CD14-positive monocyte (primary cell): ENCODE results near the gene ARID1B. TPM values are rescaled to one million over a fixed set of nuclear protein-coding genes. Genes with fewer than 3 reads are reported as not detected.

Source experiments
- DNase-seq, 3 donors: peaks; one replicate each; pipeline ENCODE4 v3.0.0-alpha.2; 2011 to 2022
- H2AFZ ChIP-seq: 2 replicates; pipeline ENCODE4 v1.6.0; 2012; ENCODE audit warnings: mild to moderate bottlenecking, low read depth, low read length, inconsistent platforms; ENCODE audit not compliant: insufficient read depth, poor library complexity, severe bottlenecking
- H3K27ac ChIP-seq, 2 donors: 1 replicate in 1 of 2; 2 replicates in 1 of 2; pipeline ENCODE4 v1.5.1; 2012 to 2013; ENCODE audit warnings: low read length in 2 of 2, control low read depth in 1 of 2, inconsistent platforms in 1 of 2, low read depth in 1 of 2, mild to moderate bottlenecking in 1 of 2
- H3K27me3 ChIP-seq, 2 donors: one replicate each; pipeline versions ENCODE4 v1.6.0 to v1.6.1; 2011 to 2013; ENCODE audit warnings: low read length in 2 of 2; ENCODE audit not compliant: control insufficient read depth in 2 of 2, insufficient read depth in 2 of 2
- H3K36me3 ChIP-seq, 2 donors: replicated peaks in 1 of 2; 1 replicate in 1 of 2; 2 replicates in 1 of 2; pipeline versions ENCODE4 v1.5.1 to v1.6.1; 2012 to 2013; ENCODE audit warnings: low read length in 2 of 2, control low read depth in 1 of 2, inconsistent platforms in 1 of 2, mild to moderate bottlenecking in 1 of 2; ENCODE audit not compliant: insufficient read depth in 2 of 2, control insufficient read depth in 1 of 2
- H3K4me1 ChIP-seq, 2 donors: 1 replicate in 1 of 2; 2 replicates in 1 of 2; pipeline versions ENCODE4 v1.5.1 to v1.6.1; 2012 to 2013; ENCODE audit warnings: low read length in 2 of 2, control low read depth in 1 of 2, inconsistent platforms in 1 of 2, mild to moderate bottlenecking in 1 of 2, moderate library complexity in 1 of 2; ENCODE audit not compliant: insufficient read depth in 2 of 2, control insufficient read depth in 1 of 2
- H3K4me2 ChIP-seq: replicated peaks from 2 replicates; pipeline ENCODE3; 2012; ENCODE audit warnings: low read length, moderate library complexity, mild to moderate bottlenecking; ENCODE audit not compliant: poor library complexity, severe bottlenecking; ENCODE audit errors: extremely low read depth
- H3K4me3 ChIP-seq, 3 experiments: fragments of 200-600 bp in 1 of 3; sonication (generic) in 1 of 3; replicated peaks in 1 of 3; 1 replicate in 2 of 3; 2 replicates in 1 of 3; pipeline ENCODE4 v1.5.1; 2011 to 2013; ENCODE audit warnings: low read length in 3 of 3, mild to moderate bottlenecking in 3 of 3, control low read depth in 2 of 3, low read depth in 2 of 3, inconsistent platforms in 1 of 3, moderate library complexity in 1 of 3
- H3K79me2 ChIP-seq: 2 replicates; pipeline ENCODE4 v1.6.0; 2012; ENCODE audit warnings: mild to moderate bottlenecking, control low read depth, inconsistent platforms, low read length, moderate library complexity; ENCODE audit not compliant: insufficient read depth
- H3K9ac ChIP-seq: 2 replicates; pipeline ENCODE4 v1.6.0; 2017; ENCODE audit warnings: low read length, mild to moderate bottlenecking; ENCODE audit not compliant: insufficient read depth, poor library complexity, severe bottlenecking
- H3K9me3 ChIP-seq, 2 donors: replicated peaks in 1 of 2; 1 replicate in 1 of 2; 2 replicates in 1 of 2; pipeline versions ENCODE4 v1.5.1 to v1.6.1; 2012 to 2013; ENCODE audit warnings: low read length in 2 of 2, control low read depth in 1 of 2; ENCODE audit not compliant: control insufficient read depth in 1 of 2, insufficient read depth in 1 of 2
- H4K20me1 ChIP-seq: 2 replicates; pipeline ENCODE4 v1.6.0; 2012; ENCODE audit warnings: mild to moderate bottlenecking, low read length, control low read depth, moderate library complexity; ENCODE audit not compliant: insufficient read depth
- H3K27ac Mint-ChIP-seq, 7 donors: one replicate each; pipeline ENCODE4 v1.8.0; 2020; ENCODE audit warnings: mild to moderate bottlenecking in 7 of 7, mixed read lengths in 7 of 7, moderate library complexity in 6 of 7, inconsistent platforms in 2 of 7
- H3K27me3 Mint-ChIP-seq, 3 donors: one replicate each; pipeline ENCODE4 v1.8.0; 2021 to 2022; ENCODE audit warnings: low read depth in 3 of 3, mild to moderate bottlenecking in 3 of 3, mixed read lengths in 3 of 3, moderate library complexity in 3 of 3, inconsistent platforms in 1 of 3
- H3K36me3 Mint-ChIP-seq, 2 donors: one replicate each; pipeline ENCODE4 v1.8.0; 2020; ENCODE audit warnings: mixed read lengths in 2 of 2, inconsistent platforms in 1 of 2, mild to moderate bottlenecking in 1 of 2
- H3K4me1 Mint-ChIP-seq: one replicate; pipeline ENCODE4 v1.8.0; 2020; ENCODE audit warnings: mild to moderate bottlenecking, mixed read lengths
- H3K4me3 Mint-ChIP-seq, 2 donors: one replicate each; pipeline ENCODE4 v1.8.0; 2020; ENCODE audit warnings: mild to moderate bottlenecking in 2 of 2, mixed read lengths in 2 of 2, moderate library complexity in 1 of 2
- H3K9me3 Mint-ChIP-seq, 7 donors: one replicate each; pipeline ENCODE4 v1.8.0; 2020 to 2022; ENCODE audit warnings: mixed read lengths in 7 of 7, mild to moderate bottlenecking in 6 of 7, moderate library complexity in 6 of 7, inconsistent platforms in 2 of 7
- WGBS: methylation state at CpG from one replicate; pipeline ENCODE4 v1.1.5; 2013; ENCODE audit warnings: missing lambda C conversion rate; ENCODE audit not compliant: insufficient coverage; 5-methylcytosine and 5-hydroxymethylcytosine counted together
- intact Hi-C, 2 donors: fragments of 100-400 bp; cut with micrococcal nuclease; formaldehyde crosslinking; loops; one replicate each; pipeline versions ENCODE4 v1.15.0 to v1.15.1; 2023
- polyA plus RNA-seq, 3 donors: library from polyadenylated mRNA; depleted of rRNA in 1 of 3; unstranded in 2 of 3; stranded (reverse) in 1 of 3; fragments of 300-500 nt in 2 of 3; fragments of >200 nt in 1 of 3; fragmentation: Illumina TruSeq in 2 of 3; gene quantifications; 1 replicate in 2 of 3; 2 replicates in 1 of 3; pipeline ENCODE4 v1.2.3, GENCODE V29; 2012 to 2021
- TF ChIP-seq, protein P1 (sequence below): fragments of 200-600 bp; IDR thresholded peaks from one replicate; pipeline ENCODE4 v1.8.0; 2022; ENCODE audit warnings: antibody characterized with exemption, mild to moderate bottlenecking

Gene ARID1B
- polyA plus RNA-seq, 3 donors = 3.2 to 22.1 (median 3.8) TPM

GRCh38 chr6:156839129-156839528, 62.0 kb downstream of the ARID1B start:
- Histone ChIP-seq H4K20me1 (peaks cover 76% of the 10 kb centered on the region), H3K9me3 (no peaks in the 10 kb centered on the region), H3K27ac (no peak overlapping the region), H3K9ac (no peak overlapping the region), H3K36me3 (peaks cover 5 to 11% of the 10 kb centered on the region in 2 donors), H2AFZ (no peak overlapping the region), H3K79me2 (peaks cover 87% of the 10 kb centered on the region), H3K4me1 (peaks cover 29 to 31% of the 10 kb centered on the region in 2 donors), H3K4me2 (no peak overlapping the region), H3K4me3 (no peak overlapping the region), H3K27me3 (no peaks in the 10 kb centered on the region)
- TF ChIP-seq, protein P1, sequence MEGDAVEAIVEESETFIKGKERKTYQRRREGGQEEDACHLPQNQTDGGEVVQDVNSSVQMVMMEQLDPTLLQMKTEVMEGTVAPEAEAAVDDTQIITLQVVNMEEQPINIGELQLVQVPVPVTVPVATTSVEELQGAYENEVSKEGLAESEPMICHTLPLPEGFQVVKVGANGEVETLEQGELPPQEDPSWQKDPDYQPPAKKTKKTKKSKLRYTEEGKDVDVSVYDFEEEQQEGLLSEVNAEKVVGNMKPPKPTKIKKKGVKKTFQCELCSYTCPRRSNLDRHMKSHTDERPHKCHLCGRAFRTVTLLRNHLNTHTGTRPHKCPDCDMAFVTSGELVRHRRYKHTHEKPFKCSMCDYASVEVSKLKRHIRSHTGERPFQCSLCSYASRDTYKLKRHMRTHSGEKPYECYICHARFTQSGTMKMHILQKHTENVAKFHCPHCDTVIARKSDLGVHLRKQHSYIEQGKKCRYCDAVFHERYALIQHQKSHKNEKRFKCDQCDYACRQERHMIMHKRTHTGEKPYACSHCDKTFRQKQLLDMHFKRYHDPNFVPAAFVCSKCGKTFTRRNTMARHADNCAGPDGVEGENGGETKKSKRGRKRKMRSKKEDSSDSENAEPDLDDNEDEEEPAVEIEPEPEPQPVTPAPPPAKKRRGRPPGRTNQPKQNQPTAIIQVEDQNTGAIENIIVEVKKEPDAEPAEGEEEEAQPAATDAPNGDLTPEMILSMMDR = no peak
- no peak for DNase-seq
- Mint-ChIP-seq H3K27ac (peak overlapping the region in 5 of 7 donors; percentile 25 to 89 (median 29)), H3K9me3 (no peaks in the 10 kb centered on the region), H3K4me1 (peaks cover 20% of the 10 kb centered on the region), H3K27me3 (no peaks in the 10 kb centered on the region), H3K36me3 (peaks cover 9 to 10% of the 10 kb centered on the region in 2 donors), H3K4me3 (no peak overlapping the region)
- intact Hi-C loops = no loop called here
- WGBS = no CpG with 5 or more reads among the region's 2 CpGs

- H3K27ac Mint-ChIP-seq = peak overlapping the region in 4 of 7 donors; percentile 25 to 89 (median 58)
- H3K4me3 Mint-ChIP-seq = no peak overlapping the region
- no peak overlapping the region for H2AFZ ChIP-seq
- intact Hi-C loops = no loop called here
- peaks cover 9 to 10% of the 10 kb centered on the region in 2 donors for H3K36me3 Mint-ChIP-seq
- peaks cover 77% of the 10 kb centered on the region for H4K20me1 ChIP-seq
- H3K4me1 ChIP-seq = peaks cover 29 to 31% of the 10 kb centered on the region in 2 donors
- no peaks in the 10 kb centered on the region for H3K27me3 Mint-ChIP-seq
- H3K79me2 ChIP-seq = peaks cover 87% of the 10 kb centered on the region
- H3K27ac ChIP-seq = peak overlapping the region; percentile 10 to 75
- H3K4me3 ChIP-seq = no peak overlapping the region
- no peak overlapping the region for H3K9ac ChIP-seq
- H3K4me2 ChIP-seq = no peak overlapping the region
- H3K4me1 Mint-ChIP-seq = peaks cover 21% of the 10 kb centered on the region
- no peak for DNase-seq
- H3K9me3 Mint-ChIP-seq = no peaks in the 10 kb centered on the region
- no peaks in the 10 kb centered on the region for H3K27me3 ChIP-seq
- H3K9me3 ChIP-seq = no peaks in the 10 kb centered on the region
- 81% methylated on average over 7 of the region's 9 CpGs for whole genome bisulfite sequencing
- TF ChIP-seq, protein P1 = no peak
- peaks cover 5 to 11% of the 10 kb centered on the region in 2 donors for H3K36me3 ChIP-seq
Observed at GRCh38 chr6:156839591-156840001, 62.4 kb downstream of the ARID1B start.
